CD14-positive monocyte (primary cell): ENCODE measurements around the gene FBXO4. TPM values are rescaled to one million over a fixed set of nuclear protein-coding genes. Genes with fewer than 3 reads are reported as not detected.

ENCODE experiments used
- DNase-seq, 3 donors: peaks; one replicate each; pipeline ENCODE4 v3.0.0-alpha.2; 2011 to 2022
- H2AFZ ChIP-seq: 2 replicates; pipeline ENCODE4 v1.6.0; 2012; ENCODE audit warnings: mild to moderate bottlenecking, low read depth, low read length, inconsistent platforms; ENCODE audit not compliant: insufficient read depth, poor library complexity, severe bottlenecking
- H3K27ac ChIP-seq, 2 donors: 1 replicate in 1 of 2; 2 replicates in 1 of 2; pipeline ENCODE4 v1.5.1; 2012 to 2013; ENCODE audit warnings: low read length in 2 of 2, control low read depth in 1 of 2, inconsistent platforms in 1 of 2, low read depth in 1 of 2, mild to moderate bottlenecking in 1 of 2
- H3K27me3 ChIP-seq, 2 donors: one replicate each; pipeline versions ENCODE4 v1.6.0 to v1.6.1; 2011 to 2013; ENCODE audit warnings: low read length in 2 of 2; ENCODE audit not compliant: control insufficient read depth in 2 of 2, insufficient read depth in 2 of 2
- H3K36me3 ChIP-seq, 2 donors: replicated peaks in 1 of 2; 1 replicate in 1 of 2; 2 replicates in 1 of 2; pipeline versions ENCODE4 v1.5.1 to v1.6.1; 2012 to 2013; ENCODE audit warnings: low read length in 2 of 2, control low read depth in 1 of 2, inconsistent platforms in 1 of 2, mild to moderate bottlenecking in 1 of 2; ENCODE audit not compliant: insufficient read depth in 2 of 2, control insufficient read depth in 1 of 2
- H3K4me1 ChIP-seq, 2 donors: 1 replicate in 1 of 2; 2 replicates in 1 of 2; pipeline versions ENCODE4 v1.5.1 to v1.6.1; 2012 to 2013; ENCODE audit warnings: low read length in 2 of 2, control low read depth in 1 of 2, inconsistent platforms in 1 of 2, mild to moderate bottlenecking in 1 of 2, moderate library complexity in 1 of 2; ENCODE audit not compliant: insufficient read depth in 2 of 2, control insufficient read depth in 1 of 2
- H3K4me2 ChIP-seq: replicated peaks from 2 replicates; pipeline ENCODE3; 2012; ENCODE audit warnings: low read length, moderate library complexity, mild to moderate bottlenecking; ENCODE audit not compliant: poor library complexity, severe bottlenecking; ENCODE audit errors: extremely low read depth
- H3K4me3 ChIP-seq, 3 experiments: fragments of 200-600 bp in 1 of 3; sonication (generic) in 1 of 3; replicated peaks in 1 of 3; 1 replicate in 2 of 3; 2 replicates in 1 of 3; pipeline ENCODE4 v1.5.1; 2011 to 2013; ENCODE audit warnings: low read length in 3 of 3, mild to moderate bottlenecking in 3 of 3, control low read depth in 2 of 3, low read depth in 2 of 3, inconsistent platforms in 1 of 3, moderate library complexity in 1 of 3
- H3K79me2 ChIP-seq: 2 replicates; pipeline ENCODE4 v1.6.0; 2012; ENCODE audit warnings: mild to moderate bottlenecking, control low read depth, inconsistent platforms, low read length, moderate library complexity; ENCODE audit not compliant: insufficient read depth
- H3K9ac ChIP-seq: 2 replicates; pipeline ENCODE4 v1.6.0; 2017; ENCODE audit warnings: low read length, mild to moderate bottlenecking; ENCODE audit not compliant: insufficient read depth, poor library complexity, severe bottlenecking
- H3K9me3 ChIP-seq, 2 donors: replicated peaks in 1 of 2; 1 replicate in 1 of 2; 2 replicates in 1 of 2; pipeline versions ENCODE4 v1.5.1 to v1.6.1; 2012 to 2013; ENCODE audit warnings: low read length in 2 of 2, control low read depth in 1 of 2; ENCODE audit not compliant: control insufficient read depth in 1 of 2, insufficient read depth in 1 of 2
- H4K20me1 ChIP-seq: 2 replicates; pipeline ENCODE4 v1.6.0; 2012; ENCODE audit warnings: mild to moderate bottlenecking, low read length, control low read depth, moderate library complexity; ENCODE audit not compliant: insufficient read depth
- H3K27ac Mint-ChIP-seq, 7 donors: one replicate each; pipeline ENCODE4 v1.8.0; 2020; ENCODE audit warnings: mild to moderate bottlenecking in 7 of 7, mixed read lengths in 7 of 7, moderate library complexity in 6 of 7, inconsistent platforms in 2 of 7
- H3K27me3 Mint-ChIP-seq, 3 donors: one replicate each; pipeline ENCODE4 v1.8.0; 2021 to 2022; ENCODE audit warnings: low read depth in 3 of 3, mild to moderate bottlenecking in 3 of 3, mixed read lengths in 3 of 3, moderate library complexity in 3 of 3, inconsistent platforms in 1 of 3
- H3K36me3 Mint-ChIP-seq, 2 donors: one replicate each; pipeline ENCODE4 v1.8.0; 2020; ENCODE audit warnings: mixed read lengths in 2 of 2, inconsistent platforms in 1 of 2, mild to moderate bottlenecking in 1 of 2
- H3K4me1 Mint-ChIP-seq: one replicate; pipeline ENCODE4 v1.8.0; 2020; ENCODE audit warnings: mild to moderate bottlenecking, mixed read lengths
- H3K4me3 Mint-ChIP-seq, 2 donors: one replicate each; pipeline ENCODE4 v1.8.0; 2020; ENCODE audit warnings: mild to moderate bottlenecking in 2 of 2, mixed read lengths in 2 of 2, moderate library complexity in 1 of 2
- H3K9me3 Mint-ChIP-seq, 7 donors: one replicate each; pipeline ENCODE4 v1.8.0; 2020 to 2022; ENCODE audit warnings: mixed read lengths in 7 of 7, mild to moderate bottlenecking in 6 of 7, moderate library complexity in 6 of 7, inconsistent platforms in 2 of 7
- CTCF ChIP-seq: fragments of 200-600 bp; IDR thresholded peaks from one replicate; pipeline ENCODE4 v1.8.0; 2022; ENCODE audit warnings: antibody characterized with exemption, mild to moderate bottlenecking
- WGBS: methylation state at CpG from one replicate; pipeline ENCODE4 v1.1.5; 2013; ENCODE audit warnings: missing lambda C conversion rate; ENCODE audit not compliant: insufficient coverage; 5-methylcytosine and 5-hydroxymethylcytosine counted together
- intact Hi-C, 2 donors: fragments of 100-400 bp; cut with micrococcal nuclease; formaldehyde crosslinking; loops; one replicate each; pipeline versions ENCODE4 v1.15.0 to v1.15.1; 2023
- polyA plus RNA-seq, 3 donors: library from polyadenylated mRNA; depleted of rRNA in 1 of 3; unstranded in 2 of 3; stranded (reverse) in 1 of 3; fragments of 300-500 nt in 2 of 3; fragments of >200 nt in 1 of 3; fragmentation: Illumina TruSeq in 2 of 3; gene quantifications; 1 replicate in 2 of 3; 2 replicates in 1 of 3; pipeline ENCODE4 v1.2.3, GENCODE V29; 2012 to 2021

The FBXO4 gene
- polyA plus RNA-seq, 3 donors, result 3.7 to 10.4 (median 8.7) TPM

GRCh38 chr5:41960481-41960880, 35.4 kb downstream of the FBXO4 start:
- H4K20me1 ChIP-seq, result no peaks in the 10 kb centered on the region
- Mint-ChIP-seq H3K4me3 (no peak overlapping the region), H3K27ac (no peak overlapping the region), H3K9me3 (peaks cover 14 to 21% (median 19%) of the 10 kb centered on the region in 7 donors), H3K27me3 (peaks cover 0 to 1% (median 0%) of the 10 kb centered on the region in 3 donors), H3K36me3 (no peaks in the 10 kb centered on the region), H3K4me1 (no peaks in the 10 kb centered on the region)
- no peak overlapping the region for H3K27ac ChIP-seq
- no peak overlapping the region for H3K4me2 ChIP-seq
- TF ChIP-seq CTCF, result no peak
- H3K79me2 ChIP-seq, result no peaks in the 10 kb centered on the region
- H3K9ac ChIP-seq, result no peak overlapping the region
- no peak overlapping the region for H3K4me3 ChIP-seq
- DNase-seq, result no peak
- H3K9me3 ChIP-seq, result peaks cover 10 to 13% of the 10 kb centered on the region in 2 donors
- H3K4me1 ChIP-seq, result no peaks in the 10 kb centered on the region
- no peaks in the 10 kb centered on the region for H3K27me3 ChIP-seq
- no peak overlapping the region for H2AFZ ChIP-seq
- H3K36me3 ChIP-seq, result no peaks in the 10 kb centered on the region
- intact Hi-C loops, result no loop called here

- H3K27ac ChIP-seq, result no peak overlapping the region
- no peak for DNase-seq
- Mint-ChIP-seq H3K27ac (no peak overlapping the region), H3K36me3 (no peaks in the 10 kb centered on the region), H3K4me3 (no peak overlapping the region), H3K9me3 (peaks cover 14 to 21% (median 19%) of the 10 kb centered on the region in 7 donors), H3K4me1 (no peaks in the 10 kb centered on the region), H3K27me3 (peaks cover 0 to 1% (median 0%) of the 10 kb centered on the region in 3 donors)
- no CpG with 5 or more reads among the region's 1 CpG for WGBS
- peaks cover 10 to 13% of the 10 kb centered on the region in 2 donors for H3K9me3 ChIP-seq
- no peak overlapping the region for H3K4me3 ChIP-seq
- no peaks in the 10 kb centered on the region for H3K36me3 ChIP-seq
- no peaks in the 10 kb centered on the region for H3K79me2 ChIP-seq
- no peaks in the 10 kb centered on the region for H4K20me1 ChIP-seq
- no peaks in the 10 kb centered on the region for H3K27me3 ChIP-seq
- no peak overlapping the region for H3K9ac ChIP-seq
- no peak for TF ChIP-seq CTCF
- H3K4me2 ChIP-seq, result no peak overlapping the region
- intact Hi-C loops, result no loop called here
- H2AFZ ChIP-seq, result no peak overlapping the region
- no peaks in the 10 kb centered on the region for H3K4me1 ChIP-seq
Measured at GRCh38 chr5:41961736-41962135, 36.7 kb downstream of the FBXO4 start.
